H1 (cell line): Measurements from ENCODE around the gene DCDC1. TPM values are rescaled to one million over a fixed set of nuclear protein-coding genes. Genes with fewer than 3 reads are reported as not detected.

Experiments
- CTCF ChIA-PET: fragments of 300-600 bp; sonication (Branson Sonifier 250); formaldehyde crosslinking; loops from one replicate; lab custom pipeline; 2021; ENCODE audit not compliant: partially characterized antibody; lab: Charles Lee
- POLR2A ChIA-PET: fragments of 300-600 bp; sonication (Branson Sonifier 250); formaldehyde crosslinking; loops from one replicate; lab custom pipeline; 2021; ENCODE audit warnings: inconsistent platforms; ENCODE audit not compliant: partially characterized antibody; lab: Charles Lee
- DNase-seq, 2 experiments: peaks; one replicate each; pipeline versions ENCODE4 v3.0.0 to v3.0.0-alpha.2; 2010 to 2022; ENCODE audit warnings: low spot score in 2 of 2, low read depth in 1 of 2, mixed read lengths in 1 of 2
- FAIRE-seq: peaks from 2 replicates; lab custom pipeline; 2011; peaks lifted over from hg19 to GRCh38; lab: Jason Lieb, UNC
- H2AFZ ChIP-seq: 2 replicates; pipeline ENCODE4 v1.8.1; 2012; ENCODE audit warnings: low read length, inconsistent platforms
- H2AK5ac ChIP-seq: 2 replicates; pipeline ENCODE4 v1.6.1; 2013; ENCODE audit warnings: low read depth, low read length
- H2BK120ac ChIP-seq: replicated peaks from 2 replicates; pipeline ENCODE3; 2013; ENCODE audit warnings: low read depth, low read length, inconsistent platforms
- H2BK12ac ChIP-seq: 2 replicates; pipeline ENCODE4 v1.6.1; 2013; ENCODE audit warnings: low read depth, low read length
- H2BK15ac ChIP-seq: 2 replicates; pipeline ENCODE4 v1.6.1; 2013; ENCODE audit warnings: low read length
- H2BK20ac ChIP-seq: 2 replicates; pipeline ENCODE4 v1.6.1; 2013; ENCODE audit warnings: low read length
- H2BK5ac ChIP-seq: 2 replicates; pipeline ENCODE4 v1.6.1; 2013; ENCODE audit warnings: low read depth, low read length
- H3K14ac ChIP-seq: 2 replicates; pipeline ENCODE4 v1.6.1; 2013; ENCODE audit warnings: inconsistent platforms; ENCODE audit not compliant: insufficient read length
- H3K18ac ChIP-seq: 2 replicates; pipeline ENCODE4 v1.6.1; 2013; ENCODE audit warnings: low read length; ENCODE audit errors: extremely low read depth
- H3K23ac ChIP-seq: 2 replicates; pipeline ENCODE4 v1.6.1; 2013; ENCODE audit warnings: inconsistent platforms; ENCODE audit not compliant: insufficient read length
- H3K23me2 ChIP-seq: 2 replicates; pipeline ENCODE4 v1.6.1; 2013; ENCODE audit warnings: low read depth, low read length
- H3K27ac ChIP-seq: 2 replicates; pipeline ENCODE4 v1.6.1; 2011; ENCODE audit warnings: low read depth, low read length, inconsistent platforms
- H3K27me3 ChIP-seq, 4 experiments: replicated peaks in 1 of 4; 1 replicate in 1 of 4; 2 replicates in 3 of 4; pipeline versions ENCODE4 v1.6.1 to v1.8.1; 2011 to 2013; ENCODE audit warnings: low read length in 3 of 4, mild to moderate bottlenecking in 3 of 4, inconsistent platforms in 2 of 4, mixed read lengths in 2 of 4, moderate library complexity in 1 of 4; ENCODE audit not compliant: control insufficient read depth in 3 of 4, insufficient read depth in 3 of 4; ENCODE audit errors: extremely low read depth in 1 of 4
- H3K36me3 ChIP-seq, 4 experiments: 2 replicates each; pipeline versions ENCODE4 v1.6.1 to v1.8.1; 2011 to 2013; ENCODE audit warnings: mild to moderate bottlenecking in 4 of 4, low read length in 3 of 4, moderate library complexity in 2 of 4, control low read depth in 1 of 4, inconsistent platforms in 1 of 4; ENCODE audit not compliant: insufficient read depth in 4 of 4, control insufficient read depth in 2 of 4
- H3K4ac ChIP-seq: replicated peaks from 2 replicates; pipeline ENCODE3; 2013; ENCODE audit warnings: low read length, low read depth, mixed read lengths, inconsistent platforms; ENCODE audit not compliant: insufficient read length
- H3K4me1 ChIP-seq, 4 experiments: replicated peaks in 1 of 4; 1 replicate in 1 of 4; 2 replicates in 3 of 4; pipeline versions ENCODE4 v1.6.1 to v1.8.1; 2011 to 2013; ENCODE audit warnings: low read length in 3 of 4, inconsistent platforms in 2 of 4, mixed read lengths in 1 of 4; ENCODE audit not compliant: insufficient read depth in 4 of 4, control insufficient read depth in 3 of 4
- H3K4me2 ChIP-seq, 2 experiments: 2 replicates each; pipeline versions ENCODE4 v1.6.1 to v1.8.1; 2011 to 2013; ENCODE audit warnings: low read depth in 2 of 2, low read length in 2 of 2, control low read depth in 1 of 2, inconsistent platforms in 1 of 2, mild to moderate bottlenecking in 1 of 2; ENCODE audit not compliant: insufficient read depth in 1 of 2
- H3K4me3 ChIP-seq, 4 experiments: fragments of 200-600, 300-600 bp in 1 of 4; sonication (generic), shearing (Covaris generic), sonication (Bioruptor Twin) in 1 of 4; 2 replicates each; pipeline versions ENCODE4 v1.5.1 to v1.8.1; 2011 to 2016; ENCODE audit warnings: low read length in 4 of 4, low read depth in 3 of 4, control low read depth in 2 of 4, inconsistent platforms in 2 of 4, mild to moderate bottlenecking in 2 of 4, mixed read lengths in 1 of 4, moderate library complexity in 1 of 4; ENCODE audit not compliant: insufficient read depth in 2 of 4; ENCODE audit errors: extremely low read depth in 1 of 4
- H3K56ac ChIP-seq: replicated peaks from 2 replicates; pipeline ENCODE3; 2013; ENCODE audit warnings: low read depth, mild to moderate bottlenecking, mixed read lengths, low read length, inconsistent platforms; ENCODE audit not compliant: insufficient read length
- H3K79me1 ChIP-seq: 2 replicates; pipeline ENCODE4 v1.6.1; 2013; ENCODE audit warnings: low read depth, low read length, control low read depth
- H3K79me2 ChIP-seq, 2 experiments: 2 replicates each; pipeline versions ENCODE4 v1.6.1 to v1.8.1; 2012 to 2013; ENCODE audit warnings: low read length in 2 of 2, mild to moderate bottlenecking in 2 of 2, inconsistent platforms in 1 of 2; ENCODE audit not compliant: insufficient read depth in 2 of 2, control insufficient read depth in 1 of 2
- H3K9ac ChIP-seq, 4 experiments: replicated peaks in 1 of 4; 1 replicate in 1 of 4; 2 replicates in 3 of 4; pipeline versions ENCODE4 v1.6.1 to v1.8.1; 2011 to 2013; ENCODE audit warnings: low read depth in 3 of 4, low read length in 3 of 4, control low read depth in 2 of 4, mild to moderate bottlenecking in 2 of 4, moderate library complexity in 2 of 4, inconsistent platforms in 1 of 4; ENCODE audit errors: extremely low read depth in 1 of 4
- H3K9me3 ChIP-seq, 2 experiments: 2 replicates each; pipeline versions ENCODE4 v1.6.1 to v1.8.1; 2012 to 2013; ENCODE audit warnings: mild to moderate bottlenecking in 2 of 2, moderate library complexity in 2 of 2, control low read depth in 1 of 2, inconsistent platforms in 1 of 2, low read depth in 1 of 2, low read length in 1 of 2, mixed read lengths in 1 of 2; ENCODE audit not compliant: insufficient read depth in 2 of 2
- H4K20me1 ChIP-seq, 2 experiments: replicated peaks in 1 of 2; 2 replicates each; pipeline versions ENCODE3 to v1.8.1; 2011 to 2013; ENCODE audit warnings: inconsistent platforms in 2 of 2, low read length in 2 of 2, mild to moderate bottlenecking in 1 of 2; ENCODE audit not compliant: insufficient read depth in 2 of 2, control insufficient read depth in 1 of 2
- H4K5ac ChIP-seq: 2 replicates; pipeline ENCODE4 v1.6.1; 2013; ENCODE audit warnings: low read length, low read depth, mixed read lengths, inconsistent platforms; ENCODE audit not compliant: insufficient read length
- H4K8ac ChIP-seq: 2 replicates; pipeline ENCODE4 v1.8.0; 2013; ENCODE audit warnings: mild to moderate bottlenecking, moderate library complexity, low read length, inconsistent platforms; ENCODE audit not compliant: insufficient read depth; ENCODE audit errors: extremely low read depth
- H4K91ac ChIP-seq: replicated peaks from 2 replicates; pipeline ENCODE3; 2013; ENCODE audit warnings: low read length, mixed read lengths, inconsistent platforms; ENCODE audit not compliant: insufficient read length
- ATF2 ChIP-seq: IDR thresholded peaks from 2 replicates; pipeline ENCODE4 v1.6.1; 2012; ENCODE audit warnings: low read length, inconsistent platforms
- BCL11A ChIP-seq, 2 experiments: IDR thresholded peaks; one replicate each; pipeline ENCODE4 v1.6.1; 2011; ENCODE audit warnings: low read depth in 2 of 2, low read length in 2 of 2, mild to moderate bottlenecking in 2 of 2
- CBX5 ChIP-seq: fragments of 300-800, 300-1000 bp; sonication (generic); IDR thresholded peaks from 2 replicates; pipeline ENCODE4 v1.7.1; 2016; ENCODE audit warnings: antibody characterized with exemption, low read length, low read depth
- E2F6 ChIP-seq: IDR thresholded peaks from 2 replicates; pipeline ENCODE4 v1.6.1; 2012; ENCODE audit warnings: inconsistent platforms
- HDAC2 ChIP-seq, 2 experiments: fragments of 300-600 bp in 1 of 2; sonication (generic) in 1 of 2; IDR thresholded peaks; 2 replicates each; pipeline ENCODE4 v1.6.1; 2011 to 2012; ENCODE audit warnings: low read depth in 2 of 2, low read length in 2 of 2, mild to moderate bottlenecking in 2 of 2, moderate library complexity in 2 of 2, borderline replicate concordance in 1 of 2, inconsistent platforms in 1 of 2
- KDM1A ChIP-seq: fragments of 200-600, 300-600 bp; sonication (generic); IDR thresholded peaks from 2 replicates; pipeline ENCODE4 v1.7.1; 2016; ENCODE audit warnings: mild to moderate bottlenecking, low read length, borderline replicate concordance
- KDM5A ChIP-seq: fragments of 200-600 bp; IDR thresholded peaks from 2 replicates; pipeline ENCODE4 v1.7.1; 2012; ENCODE audit warnings: mild to moderate bottlenecking, low read length, inconsistent platforms, mixed read lengths
- PHF8 ChIP-seq: fragments of 200-600 bp; sonication (generic); conservative IDR thresholded peaks from 2 replicates; pipeline ENCODE4 v1.7.1; 2012; ENCODE audit warnings: low read depth, mild to moderate bottlenecking, inconsistent platforms, low read length, moderate library complexity
- POLR2A ChIP-seq, 2 experiments: IDR thresholded peaks; 1 replicate in 1 of 2; 2 replicates in 1 of 2; pipeline ENCODE4 v1.6.1; 2011; ENCODE audit warnings: low read depth in 2 of 2, low read length in 2 of 2, mild to moderate bottlenecking in 2 of 2; ENCODE audit errors: control extremely low read depth in 1 of 2
- POU5F1 ChIP-seq: IDR thresholded peaks from 2 replicates; pipeline ENCODE4 v1.6.1; 2011; ENCODE audit warnings: low read depth, mild to moderate bottlenecking, low read length, moderate library complexity
- SIRT6 ChIP-seq: IDR thresholded peaks from one replicate; pipeline ENCODE4 v1.7.1; 2012; ENCODE audit warnings: low read length, inconsistent platforms
- SP4 ChIP-seq: IDR thresholded peaks from 2 replicates; pipeline ENCODE4 v1.6.1; 2012; ENCODE audit warnings: low read length, inconsistent platforms
- SRF ChIP-seq: IDR thresholded peaks from 2 replicates; pipeline ENCODE4 v1.6.1; 2011; ENCODE audit warnings: mild to moderate bottlenecking, low read depth, low read length, moderate library complexity
- polyA plus RNA-seq, 7 experiments: library from polyadenylated mRNA; depleted of rRNA in 3 of 7; stranded (reverse) in 5 of 7; unstranded in 2 of 7; fragments of >200 nt in 5 of 7; fragments of 200-250 nt in 2 of 7; gene quantifications; 1 replicate in 5 of 7; 2 replicates in 1 of 7; 4 replicates in 1 of 7; pipeline versions ENCODE4 v1.2.1 to v1.2.3, GENCODE V29; 2011 to 2013; ENCODE audit warnings: missing spikeins in 2 of 7, mixed read lengths in 2 of 7
- total RNA-seq: library from RNA; stranded (reverse); fragmentation: NEBNext Ultra II Directional; extraction: Animal tissue kit (Norgen Biotek cat#: 25700); gene quantifications from 2 replicates; pipeline ENCODE4 v1.2.1, GENCODE V29; 2021

DCDC1 gene
- total and polyA plus RNA-seq, 2 of the 8 experiments (the other 6 are each of a cell fraction or from before 2014, with no cell fraction given), result 0.15 to 0.56 TPM

GRCh38 chr11:31102316-31102715 is 267.2 kb downstream of the DCDC1 start:
- no peak overlapping the region for H4K91ac ChIP-seq
- H3K4me2 ChIP-seq, result no peak overlapping the region
- no peak overlapping the region for H3K9ac ChIP-seq
- ChIA-PET POLR2A (no interaction called here), CTCF (interaction anchor here (1.0 kb wide), 1 partner anchor 139 kb away, joined by 3 read pairs; no protein-coding TSS in a partner anchor)
- no peak overlapping the region for H2BK120ac ChIP-seq
- H3K18ac ChIP-seq, result no peak overlapping the region
- no peak overlapping the region for H2BK12ac ChIP-seq
- no peaks in the 10 kb centered on the region for H3K9me3 ChIP-seq
- no peaks in the 10 kb centered on the region for H3K23me2 ChIP-seq
- DNase-seq (no peak), FAIRE-seq (no peak)
- H3K79me1 ChIP-seq, result no peaks in the 10 kb centered on the region
- H2AFZ ChIP-seq, result no peak overlapping the region
- no peak overlapping the region for H2BK15ac ChIP-seq
- no peak overlapping the region for H3K23ac ChIP-seq
- no peak overlapping the region for H3K4me3 ChIP-seq
- H3K4ac ChIP-seq, result no peak overlapping the region
- H3K27ac ChIP-seq, result no peak overlapping the region
- no peak overlapping the region for H4K8ac ChIP-seq
- no peak overlapping the region for H2AK5ac ChIP-seq
- no peak overlapping the region for H3K56ac ChIP-seq
- no peak overlapping the region for H4K5ac ChIP-seq
- H2BK20ac ChIP-seq, result no peak overlapping the region
- H3K14ac ChIP-seq, result no peak overlapping the region
- no peaks in the 10 kb centered on the region for H3K27me3 ChIP-seq
- no peaks in the 10 kb centered on the region for H3K4me1 ChIP-seq
- H3K79me2 ChIP-seq, result no peaks in the 10 kb centered on the region
- H2BK5ac ChIP-seq, result no peak overlapping the region
- no peaks in the 10 kb centered on the region for H4K20me1 ChIP-seq
- no peaks in the 10 kb centered on the region for H3K36me3 ChIP-seq
- TF ChIP-seq CBX5 (no peak), SRF (no peak), SIRT6 (no peak), PHF8 (no peak), SP4 (no peak), E2F6 (no peak), BCL11A (IDR thresholded peaks at IDR 0.05; ENCODE audit: low read depth in 2 of 2, low read length in 2 of 2) (no peak), HDAC2 (IDR thresholded peaks at IDR 0.05; ENCODE audit: borderline replicate concordance in 1 of 2, low read depth in 2 of 2, low read length in 2 of 2) (no peak), KDM5A (no peak), ATF2 (no peak), POLR2A (IDR thresholded peaks at IDR 0.05; ENCODE audit: control extremely low read depth in 1 of 2, low read depth in 2 of 2, low read length in 2 of 2) (no peak), POU5F1 (no peak), KDM1A (no peak)
